ENCODE data around the gene SEMA3E.

DNA sequence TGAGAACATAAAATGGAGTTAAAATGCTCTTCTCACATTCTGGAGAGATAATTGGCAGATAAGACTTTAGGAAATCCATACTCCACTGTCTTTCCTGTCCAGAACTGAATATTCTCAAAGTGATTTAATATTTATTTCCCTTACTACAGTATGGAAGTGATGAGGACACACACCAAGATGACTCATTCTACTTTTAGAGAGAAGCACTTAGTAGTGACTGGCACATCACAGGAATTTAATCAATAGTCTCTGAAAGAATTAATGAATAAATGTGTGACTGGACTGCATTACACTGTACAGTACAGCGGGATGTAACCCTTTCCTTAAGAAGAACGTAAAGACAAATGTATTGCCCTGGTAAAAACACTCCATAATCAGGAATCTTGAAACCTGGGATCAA lies 116.7 kb downstream of the SEMA3E start:
- TF ChIP-seq, protein P1, sequence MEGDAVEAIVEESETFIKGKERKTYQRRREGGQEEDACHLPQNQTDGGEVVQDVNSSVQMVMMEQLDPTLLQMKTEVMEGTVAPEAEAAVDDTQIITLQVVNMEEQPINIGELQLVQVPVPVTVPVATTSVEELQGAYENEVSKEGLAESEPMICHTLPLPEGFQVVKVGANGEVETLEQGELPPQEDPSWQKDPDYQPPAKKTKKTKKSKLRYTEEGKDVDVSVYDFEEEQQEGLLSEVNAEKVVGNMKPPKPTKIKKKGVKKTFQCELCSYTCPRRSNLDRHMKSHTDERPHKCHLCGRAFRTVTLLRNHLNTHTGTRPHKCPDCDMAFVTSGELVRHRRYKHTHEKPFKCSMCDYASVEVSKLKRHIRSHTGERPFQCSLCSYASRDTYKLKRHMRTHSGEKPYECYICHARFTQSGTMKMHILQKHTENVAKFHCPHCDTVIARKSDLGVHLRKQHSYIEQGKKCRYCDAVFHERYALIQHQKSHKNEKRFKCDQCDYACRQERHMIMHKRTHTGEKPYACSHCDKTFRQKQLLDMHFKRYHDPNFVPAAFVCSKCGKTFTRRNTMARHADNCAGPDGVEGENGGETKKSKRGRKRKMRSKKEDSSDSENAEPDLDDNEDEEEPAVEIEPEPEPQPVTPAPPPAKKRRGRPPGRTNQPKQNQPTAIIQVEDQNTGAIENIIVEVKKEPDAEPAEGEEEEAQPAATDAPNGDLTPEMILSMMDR (conservative IDR thresholded peaks at IDR 0.05 in 1 of 2, IDR thresholded peaks at IDR 0.05 in 1 of 2; ENCODE audit: extremely low read depth in 1 of 2, insufficient read depth in 1 of 2, low read depth in 1 of 2, low read length in 2 of 2) = no peak
- TF ChIP-seq EZH2 (IDR thresholded peaks at IDR 0.05; ENCODE audit: borderline replicate concordance, low read length) = no peak
